Measurements from ENCODE around the gene PLEKHH2. TPM values are rescaled to one million over a fixed set of nuclear protein-coding genes. Genes with fewer than 3 reads are reported as not detected.

Gene PLEKHH2
- total and polyA plus RNA-seq, 2 of the 13 experiments (the other 11 are each of a cell fraction or from before 2014, with no cell fraction given): 1.1 to 3.0 TPM

- TF ChIP-seq ZNF383 (CRISPR knock-in tag; IDR thresholded peaks at IDR 0.05; ENCODE audit: borderline replicate concordance) (no peak), MED13 (CRISPR knock-in tag; IDR thresholded peaks at IDR 0.05) (no peak), FOXP4 (CRISPR knock-in tag; IDR thresholded peaks at IDR 0.05) (no peak), ZNF354B (CRISPR knock-in tag; IDR thresholded peaks at IDR 0.05) (no peak), TCF12 (IDR thresholded peaks at IDR 0.05) (no peak), TCF12 (CRISPR knock-in tag; IDR thresholded peaks at IDR 0.05) (no peak), SKIL (CRISPR knock-in tag; IDR thresholded peaks at IDR 0.05; ENCODE audit: borderline replicate concordance) (no peak), ZNF878 (CRISPR knock-in tag; IDR thresholded peaks at IDR 0.05) (no peak), TEF (CRISPR knock-in tag; IDR thresholded peaks at IDR 0.05) (no peak), ZNF619 (CRISPR knock-in tag; IDR thresholded peaks at IDR 0.05) (0 out of 2 replicates have a peak, but pooled peaks have one; percentile 54), DNMT1 (CRISPR knock-in tag; IDR thresholded peaks at IDR 0.05) (no peak), POLR2G (IDR thresholded peaks at IDR 0.05; ENCODE audit: low read depth, low read length) (peak; percentile 69), YEATS2 (CRISPR knock-in tag; IDR thresholded peaks at IDR 0.05; ENCODE audit: borderline replicate concordance) (peak; percentile 86), CSRNP2 (CRISPR knock-in tag; conservative IDR thresholded peaks at IDR 0.05; ENCODE audit: low read depth) (no peak), NFKBIZ (CRISPR knock-in tag; IDR thresholded peaks at IDR 0.05) (peak; percentile 84; the same call in 1 of the 2 replicates), ZMAT5 (CRISPR knock-in tag; IDR thresholded peaks at IDR 0.05; ENCODE audit: borderline replicate concordance, low read depth) (no peak), GPN1 (CRISPR knock-in tag; IDR thresholded peaks at IDR 0.05; ENCODE audit: borderline replicate concordance) (peak; percentile 86; the same call in 1 of the 2 replicates), TIGD3 (CRISPR knock-in tag; IDR thresholded peaks at IDR 0.05; ENCODE audit: borderline replicate concordance) (no peak), ZNF24 (IDR thresholded peaks at IDR 0.05) (no peak), ERF (CRISPR knock-in tag; IDR thresholded peaks at IDR 0.05) (peak; percentile 70; the same call in 1 of the 2 replicates)
Observed at GRCh38 chr2:43773876-43774613, 137.0 kb downstream of the PLEKHH2 start, which contains the start of gene DYNC2LI1 (continued).
